GM19328 (cell line): ENCODE data around the gene RNF31.
A peak's percentile ranks its signal among the peaks of the same experiment; 100 is the strongest.

Experiments
- ATAC-seq: cut with Tn5 transposase; IDR thresholded peaks from one replicate; pipeline ENCODE4 v1.9.1; 2021; ENCODE audit warnings: mild to moderate bottlenecking, moderate library complexity; ENCODE audit not compliant: unreplicated experiment

The RNF31 gene

DNA sequence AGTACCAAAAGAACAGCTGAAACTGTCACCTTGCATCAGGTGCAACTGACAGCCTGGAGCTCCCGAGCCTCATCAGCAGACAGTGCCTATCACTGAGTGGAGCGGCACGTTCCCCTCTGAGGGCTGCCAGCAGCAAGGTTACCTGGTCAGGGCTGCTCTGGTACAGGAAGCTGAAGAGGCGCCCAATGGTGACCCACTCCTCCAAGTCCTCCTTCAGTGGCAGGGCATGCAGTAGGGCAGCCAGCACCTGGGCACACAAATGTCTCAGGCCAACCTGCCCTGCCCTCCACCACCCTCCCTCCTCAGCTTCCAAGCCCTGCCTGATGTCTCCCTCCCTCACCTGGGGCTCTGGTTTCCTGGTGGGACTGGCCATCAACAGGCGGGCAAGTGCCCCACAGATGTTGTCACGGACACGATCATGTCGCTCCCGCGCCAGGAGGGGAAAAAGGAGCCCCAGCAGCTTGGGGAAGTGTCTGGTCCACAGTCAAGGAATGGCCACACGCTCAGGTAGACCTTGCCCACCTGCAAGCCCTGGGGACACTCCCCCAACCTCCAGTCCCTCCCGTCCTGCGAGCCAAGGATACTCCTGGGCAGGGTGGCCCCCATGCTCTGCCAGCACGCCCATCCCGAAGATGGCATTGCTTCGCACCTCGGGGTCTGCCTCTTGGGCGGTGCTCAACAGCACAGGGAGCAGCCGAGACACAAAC, 34.2 kb downstream of the RNF31 start:
- ATAC-seq, result no peak

DNA sequence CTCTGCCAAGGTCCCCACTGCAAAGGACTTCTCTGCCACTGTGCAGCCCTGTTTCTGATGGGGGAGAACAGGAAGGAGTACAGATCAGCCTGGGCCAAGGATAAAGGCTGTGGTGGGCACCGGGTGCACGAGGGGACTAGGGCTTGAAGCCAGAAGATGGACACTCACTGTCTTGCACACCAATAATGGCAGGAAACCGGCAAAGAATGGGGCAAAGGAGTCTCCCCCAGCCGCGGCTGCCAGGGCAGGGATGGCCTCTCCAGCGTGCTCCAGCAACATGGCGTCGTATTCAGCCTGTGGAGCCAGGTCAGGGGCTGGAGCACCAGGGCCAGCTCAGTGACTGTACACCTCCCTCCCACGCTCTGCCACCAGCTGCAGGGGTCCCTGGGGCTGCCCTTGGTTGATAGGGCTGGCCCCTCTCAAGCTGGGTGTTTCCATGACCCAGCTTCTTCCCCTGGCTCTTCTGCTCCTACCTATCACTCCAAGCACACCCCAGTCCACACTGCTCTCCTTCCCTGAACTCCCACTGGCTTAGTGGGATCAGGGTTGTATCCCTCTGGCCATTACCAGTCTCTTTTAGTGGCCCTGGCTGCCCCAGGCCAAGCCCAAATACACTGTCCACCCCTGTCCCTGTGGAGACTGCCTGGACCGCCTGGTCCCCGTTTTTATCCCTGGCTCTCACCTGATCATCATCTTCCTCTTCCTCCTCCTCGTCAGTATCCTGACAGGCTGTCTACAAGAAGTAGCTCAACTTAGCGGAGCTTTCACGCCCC, 35.0 kb downstream of the RNF31 start:
- ATAC-seq, result no peak

DNA sequence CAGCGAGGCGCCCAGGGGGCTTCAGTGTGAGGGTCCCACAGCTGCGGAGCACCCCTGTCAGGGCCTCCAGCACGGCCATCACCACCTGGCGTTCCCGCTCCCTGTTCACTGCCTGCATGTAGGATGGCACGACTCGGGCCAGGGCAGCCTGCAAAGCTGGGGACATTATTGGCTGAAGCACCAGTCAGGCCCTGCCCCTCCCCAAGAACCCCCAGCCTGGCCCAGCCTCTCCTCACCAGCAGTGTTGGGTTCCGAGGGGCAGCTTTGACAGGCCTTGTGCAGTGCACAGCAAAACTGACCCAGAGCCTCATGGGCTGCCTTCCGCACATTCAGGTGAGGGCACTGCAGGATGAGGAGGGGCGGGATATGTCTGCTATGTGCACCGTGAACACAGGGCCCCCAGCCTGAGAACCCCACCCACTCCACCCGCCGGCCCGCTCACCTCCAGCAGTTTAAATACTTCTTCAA, 35.8 kb downstream of the RNF31 start:
- no peak for ATAC-seq

DNA sequence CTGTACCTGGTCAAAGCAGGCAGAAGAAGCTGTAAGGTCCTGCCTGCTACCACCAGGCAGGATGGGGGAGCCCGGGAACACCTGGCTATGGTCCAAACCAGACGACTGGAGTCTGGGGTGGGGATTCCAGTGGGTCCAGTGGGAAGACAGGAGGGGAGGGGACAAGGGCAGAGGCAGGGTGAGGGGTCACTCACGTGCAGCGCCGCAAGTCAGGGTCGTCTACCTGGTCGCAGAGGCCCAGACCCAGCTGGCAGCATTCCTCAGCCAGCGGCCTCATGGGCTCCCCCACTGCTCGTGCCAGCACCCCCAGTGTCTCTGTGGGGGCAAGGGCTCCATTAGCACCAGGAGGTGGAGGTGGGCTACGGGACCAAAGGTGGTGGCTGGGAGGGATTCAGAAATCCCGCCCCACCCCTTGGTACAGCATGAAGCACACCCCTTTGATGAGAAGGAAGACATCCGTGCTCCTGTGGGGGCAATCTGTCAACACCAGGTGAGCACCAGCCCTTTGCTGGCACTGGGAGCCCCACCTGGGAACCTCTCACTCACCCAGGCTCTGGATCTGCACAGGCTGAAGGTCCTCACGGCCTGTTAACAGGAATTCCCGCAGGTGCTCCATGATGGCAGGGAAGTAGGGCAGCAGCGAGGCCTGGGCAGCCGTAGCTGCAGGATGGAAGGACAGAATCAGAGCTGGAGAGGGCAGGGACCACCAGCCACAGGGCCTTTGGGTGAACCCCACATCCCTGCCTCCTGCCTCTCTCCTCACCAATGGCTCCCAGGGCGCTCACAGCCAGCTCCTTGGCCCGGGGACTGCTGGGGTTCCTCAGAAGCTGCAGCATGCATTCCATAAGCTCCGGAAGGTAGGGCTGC, 37.0 kb downstream of the RNF31 start:
- no peak for ATAC-seq

DNA sequence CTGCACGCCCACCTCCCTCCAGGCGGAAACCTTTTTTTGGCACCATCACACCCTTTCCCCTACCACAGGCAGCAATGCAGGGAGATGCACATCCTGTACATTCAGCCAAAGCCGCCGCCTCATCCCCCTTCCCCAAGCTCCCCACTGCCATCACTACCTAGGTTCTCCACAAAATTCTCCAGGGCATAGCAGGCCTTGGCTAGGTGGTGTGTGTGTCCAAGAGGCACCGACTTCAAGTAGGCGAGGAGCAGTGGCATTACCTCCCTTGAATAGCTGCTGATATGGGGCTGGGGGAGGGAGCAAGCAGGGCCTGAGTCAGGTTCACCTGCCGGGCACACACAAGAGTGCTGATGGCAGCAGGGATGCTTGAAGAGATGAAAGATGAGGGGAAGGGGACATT, 37.7 kb downstream of the RNF31 start:
- ATAC-seq, result no peak

DNA sequence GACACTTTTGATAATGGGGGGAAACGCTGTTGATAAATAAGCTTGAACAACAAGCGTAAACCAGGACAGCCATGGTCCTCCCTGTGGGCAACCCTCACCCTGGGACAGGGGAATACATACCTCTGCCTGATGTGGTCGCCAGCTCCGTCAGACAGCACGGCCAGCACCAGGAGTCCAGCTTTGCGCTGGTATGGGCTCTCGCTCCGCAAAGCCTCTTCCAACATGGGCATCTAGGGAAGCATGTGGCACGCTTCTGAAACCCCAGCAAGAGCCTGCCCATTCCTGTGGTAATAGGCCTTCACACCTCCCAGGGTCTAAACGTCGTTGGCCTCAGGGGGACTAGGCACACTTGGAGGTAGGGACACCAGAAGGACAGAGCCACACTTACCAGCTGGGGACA, 38.4 kb downstream of the RNF31 start:
- no peak for ATAC-seq

DNA sequence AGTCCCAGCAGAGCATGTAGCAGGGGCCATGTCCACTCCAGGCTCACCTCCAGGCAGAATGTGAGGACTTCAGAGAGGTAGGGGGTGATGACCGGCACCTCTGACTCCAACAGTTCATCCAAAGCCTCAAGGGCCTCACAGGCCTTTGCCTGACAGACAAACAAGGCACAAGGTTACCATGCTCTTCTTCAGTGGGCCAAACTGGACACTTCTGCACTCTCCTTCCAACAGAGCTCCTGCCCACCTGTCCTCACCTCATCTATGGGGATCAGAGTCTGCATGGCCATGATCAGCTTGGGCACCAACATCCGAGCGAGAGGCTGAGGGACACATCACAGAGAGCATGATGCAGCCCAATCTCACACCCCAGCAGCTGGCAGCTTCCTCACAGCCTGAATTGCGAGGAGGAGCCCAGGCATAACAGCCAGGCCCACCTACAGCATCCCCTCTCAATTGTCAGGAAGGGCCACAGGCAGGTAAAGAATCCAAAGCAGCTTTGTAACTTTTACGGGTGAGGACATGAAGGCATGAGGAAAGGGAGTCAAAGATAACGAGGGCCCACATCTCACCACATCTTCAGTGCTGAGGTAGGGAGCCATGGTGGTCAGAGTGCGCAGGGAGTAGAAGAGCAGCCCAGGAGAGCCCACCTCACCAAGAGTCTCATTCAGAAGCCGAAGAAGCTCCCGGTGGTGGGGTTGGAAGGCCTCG, 39.7 kb downstream of the RNF31 start:
- ATAC-seq, result no peak

DNA sequence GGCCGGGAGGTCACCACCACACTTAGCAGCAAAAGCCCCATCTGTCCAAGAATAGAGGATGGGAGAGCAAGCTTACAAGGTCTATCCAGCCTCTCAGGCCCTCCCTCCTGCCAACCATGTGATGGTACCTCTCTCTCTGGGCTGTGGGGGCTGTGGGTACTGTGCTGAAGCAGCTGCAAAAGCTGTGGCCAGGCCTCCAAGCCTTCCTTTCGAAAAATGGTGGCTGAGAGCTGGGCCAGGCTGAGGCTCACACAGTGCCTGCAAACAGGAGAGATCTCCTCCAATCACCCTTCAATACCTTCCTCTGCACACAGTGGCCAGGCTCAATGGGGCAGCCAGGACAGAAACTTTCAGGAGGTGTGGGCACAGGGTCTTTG, 40.2 kb downstream of the RNF31 start:
- ATAC-seq, result no peak

DNA sequence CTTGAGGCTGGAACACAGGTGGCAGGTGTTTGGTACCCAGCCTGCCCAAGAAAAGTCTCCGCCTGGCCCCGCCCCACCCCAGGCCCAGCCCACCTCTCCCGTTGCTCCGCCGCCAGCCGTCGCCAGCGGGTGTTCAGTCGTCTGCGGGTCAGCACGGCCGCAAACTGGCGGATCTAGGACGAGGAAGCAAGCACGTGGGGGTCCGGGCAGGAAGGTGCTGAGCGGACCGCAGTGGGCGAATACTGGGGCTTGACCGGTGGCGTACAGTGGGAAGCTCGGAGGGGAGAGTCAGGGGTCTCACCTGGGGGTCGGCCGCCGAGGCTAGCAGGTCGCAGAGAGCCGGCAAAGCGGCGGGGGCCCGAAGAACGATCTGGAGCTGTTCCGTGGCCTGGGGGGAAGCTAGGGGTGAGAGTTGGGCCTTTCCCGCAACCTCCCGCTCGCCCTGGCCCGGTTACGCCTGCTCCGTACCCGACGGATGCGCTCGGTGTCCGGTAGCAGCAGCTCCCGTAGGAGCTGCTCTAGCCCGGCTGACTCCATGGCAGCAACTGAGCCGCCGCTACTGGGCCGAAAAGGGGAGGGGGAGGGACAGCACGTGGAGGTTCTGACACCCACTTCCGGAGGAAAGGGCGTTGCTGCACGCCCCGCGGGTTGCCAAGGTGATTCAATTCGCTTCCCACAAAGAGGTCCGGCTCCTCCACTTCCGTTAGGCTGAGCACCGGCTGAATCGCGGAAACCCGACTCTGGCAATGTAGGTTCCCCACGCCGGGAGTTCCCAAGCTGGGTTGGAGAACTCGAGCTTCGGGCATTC, 41.2 kb downstream of the RNF31 start, which contains the start of gene IPO4:
Gene IPO4 (minus strand): TSS at position 566 of the 808 bp plus-strand sequence. CDS start 29 bp downstream, at position 537.
- peak; percentile 88 for ATAC-seq

DNA sequence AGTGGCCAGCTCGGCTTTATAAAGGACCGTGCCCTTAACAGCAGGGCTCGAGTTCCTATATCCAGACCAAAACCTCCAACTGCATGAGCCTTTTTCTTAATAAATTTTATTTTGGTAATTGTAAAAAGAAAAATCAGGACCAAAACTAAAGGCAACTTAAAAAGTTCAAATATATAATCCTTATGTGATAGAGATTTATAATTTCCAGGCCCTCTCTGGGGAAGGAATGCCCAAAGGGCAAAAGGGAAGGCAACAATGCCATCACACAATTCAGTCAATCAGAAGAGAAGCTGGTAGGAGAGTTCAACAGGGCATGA, 41.7 kb downstream of the RNF31 start:
- ATAC-seq, result no peak

DNA sequence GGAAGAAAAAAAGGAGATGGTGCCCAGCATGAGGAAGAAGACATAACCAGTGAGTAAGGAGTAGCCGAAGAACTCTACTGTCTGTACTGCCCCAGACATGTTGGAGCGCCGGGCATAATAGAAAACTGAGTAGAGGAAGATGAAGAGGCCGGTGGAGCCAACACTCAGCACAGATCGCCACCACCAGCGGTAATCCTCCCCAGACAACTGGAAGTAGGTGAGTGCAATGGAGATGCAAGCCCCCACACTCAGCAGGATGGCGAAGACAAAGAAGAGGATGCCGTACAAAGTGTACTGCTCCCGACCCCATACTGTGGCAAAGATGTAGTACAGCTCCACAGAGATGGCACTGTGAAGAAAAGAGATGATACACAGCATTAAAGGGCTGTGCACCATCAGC, 42.2 kb downstream of the RNF31 start:
- no peak for ATAC-seq

DNA sequence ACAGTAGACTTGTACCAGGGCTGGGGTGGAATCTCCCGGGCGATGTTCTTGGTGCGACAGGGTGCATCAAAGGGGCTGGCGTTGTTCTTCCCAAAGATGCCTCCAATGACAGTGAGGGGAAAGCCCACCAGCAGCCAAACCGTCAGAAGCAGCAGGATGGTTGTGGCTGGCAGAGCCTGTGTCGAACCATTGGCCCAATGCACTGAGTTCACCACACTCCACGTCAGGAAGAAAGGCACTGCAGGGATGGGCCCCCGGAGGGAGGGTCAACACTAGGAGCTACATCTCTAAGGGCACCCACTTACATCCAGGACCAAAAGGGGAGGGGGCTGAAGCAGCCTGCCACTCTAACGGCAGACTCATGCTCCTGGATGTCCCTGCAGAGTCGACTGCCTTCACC, 43.1 kb downstream of the RNF31 start:
- ATAC-seq, result no peak

DNA sequence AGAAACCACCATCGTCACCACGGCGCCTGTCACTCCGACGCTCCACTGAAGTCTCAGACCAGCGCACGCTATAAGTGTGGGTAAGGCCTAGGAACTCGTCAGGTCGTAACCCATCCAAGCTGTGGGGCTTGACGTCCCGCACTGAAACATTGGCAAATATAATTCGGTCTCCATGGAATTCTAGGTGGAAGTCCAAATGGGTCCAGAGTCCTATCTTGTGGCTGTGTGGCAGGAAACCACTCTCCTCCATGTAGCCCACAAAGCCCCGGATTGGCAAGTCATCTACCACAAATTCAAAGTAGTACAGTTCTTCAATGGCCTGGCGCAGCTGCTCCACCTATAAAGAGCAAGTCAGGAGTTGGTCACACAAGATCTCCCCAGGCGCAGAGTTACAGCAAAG, 45.6 kb downstream of the RNF31 start:
- ATAC-seq, result no peak

DNA sequence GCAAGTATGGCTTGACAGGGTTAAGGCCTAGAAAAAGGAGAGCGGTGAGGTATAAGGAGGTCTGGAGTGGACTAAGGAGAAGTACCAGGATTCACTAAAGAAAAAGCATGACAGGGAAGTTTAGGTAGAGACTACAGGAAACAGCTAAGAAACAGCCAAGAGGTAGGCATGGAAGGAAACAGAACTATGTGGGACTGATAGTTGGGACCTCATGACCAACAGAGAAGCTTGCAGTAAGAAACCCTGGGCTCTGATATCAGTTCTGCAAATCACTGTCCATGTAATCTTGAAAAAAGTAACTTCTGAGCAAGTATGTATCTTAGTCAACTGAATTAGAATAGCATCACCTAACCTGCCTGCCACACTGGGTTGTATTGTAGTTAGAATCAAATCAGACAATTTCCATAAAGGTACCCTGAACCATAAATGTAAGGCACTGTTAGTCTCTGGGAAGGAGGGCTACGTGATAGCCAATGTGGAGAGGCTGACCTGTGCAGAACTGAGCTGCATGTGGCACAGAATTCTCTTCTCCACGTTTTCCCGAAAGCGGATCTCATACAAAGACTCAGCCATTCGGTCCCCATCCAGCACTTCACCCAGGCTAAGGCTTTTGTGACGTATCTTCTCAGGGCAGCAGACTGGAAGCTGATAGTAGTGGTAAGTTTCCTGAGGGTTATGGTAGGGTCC, 47.0 kb downstream of the RNF31 start:
- no peak for ATAC-seq

DNA sequence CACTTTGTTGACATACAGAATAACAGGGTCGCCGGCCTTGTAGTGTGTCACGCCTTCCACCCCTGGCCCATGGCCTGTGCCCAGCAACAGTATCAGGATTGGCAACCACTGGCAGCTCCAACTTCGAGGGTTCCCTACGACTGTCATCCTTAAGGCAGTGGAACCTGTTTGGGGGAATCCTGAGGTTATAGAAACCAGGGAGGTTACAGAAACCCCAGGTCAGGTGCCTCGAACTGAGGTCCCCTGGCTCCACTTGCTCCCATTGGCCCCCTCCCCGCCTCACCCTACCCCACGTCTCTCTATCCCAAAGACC, 47.5 kb downstream of the RNF31 start:
- no peak for ATAC-seq

DNA sequence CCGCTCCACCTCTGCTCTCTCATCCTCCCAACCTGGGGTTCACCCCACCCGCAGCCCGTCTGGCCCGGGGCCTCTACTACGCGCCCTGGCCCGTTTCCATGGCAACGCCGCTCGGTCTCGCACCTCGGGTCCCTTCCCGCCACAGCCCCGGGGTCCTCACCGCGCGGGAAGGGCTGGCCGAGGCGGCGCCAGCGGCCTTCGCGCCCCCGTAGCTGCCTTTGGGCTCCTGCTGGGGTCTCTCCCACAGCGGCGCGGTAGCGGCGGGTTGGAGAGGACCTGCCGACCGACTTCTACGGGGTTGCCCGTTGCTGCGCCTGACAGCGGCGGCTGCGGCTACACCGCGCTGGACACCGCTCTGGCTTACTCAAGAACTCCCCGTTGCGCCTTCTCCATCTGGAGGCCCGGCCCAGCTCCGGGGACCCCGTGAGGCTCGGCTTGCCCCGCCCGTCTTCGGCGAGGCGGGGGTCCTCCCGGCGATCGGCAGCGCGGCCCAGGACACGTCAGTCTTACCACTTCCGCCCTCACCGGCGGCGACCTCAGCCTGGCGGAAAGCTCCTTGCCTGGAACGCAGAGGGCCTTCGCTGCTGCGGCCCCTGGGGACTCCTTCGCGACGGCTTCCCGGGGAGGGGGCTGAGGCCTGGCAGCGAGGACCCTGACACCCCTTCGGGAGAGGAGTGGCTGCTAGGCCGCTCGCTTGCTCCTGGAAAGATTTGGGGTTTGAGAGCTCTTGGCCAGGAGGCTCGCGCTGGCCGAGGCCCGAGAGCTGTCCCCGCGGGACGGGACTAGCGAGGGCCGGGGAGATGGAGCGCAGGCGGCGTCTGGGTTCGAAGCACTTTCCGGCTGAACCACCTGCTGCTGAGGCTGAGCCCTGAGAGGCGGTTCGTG, 48.1 kb downstream of the RNF31 start, which contains the start of gene TM9SF1:
Gene TM9SF1 (minus strand): TSS at position 256 of the 885 bp plus-strand sequence. CDS start 422 bp downstream, outside the sequence.
- ATAC-seq, result peak; percentile 82

DNA sequence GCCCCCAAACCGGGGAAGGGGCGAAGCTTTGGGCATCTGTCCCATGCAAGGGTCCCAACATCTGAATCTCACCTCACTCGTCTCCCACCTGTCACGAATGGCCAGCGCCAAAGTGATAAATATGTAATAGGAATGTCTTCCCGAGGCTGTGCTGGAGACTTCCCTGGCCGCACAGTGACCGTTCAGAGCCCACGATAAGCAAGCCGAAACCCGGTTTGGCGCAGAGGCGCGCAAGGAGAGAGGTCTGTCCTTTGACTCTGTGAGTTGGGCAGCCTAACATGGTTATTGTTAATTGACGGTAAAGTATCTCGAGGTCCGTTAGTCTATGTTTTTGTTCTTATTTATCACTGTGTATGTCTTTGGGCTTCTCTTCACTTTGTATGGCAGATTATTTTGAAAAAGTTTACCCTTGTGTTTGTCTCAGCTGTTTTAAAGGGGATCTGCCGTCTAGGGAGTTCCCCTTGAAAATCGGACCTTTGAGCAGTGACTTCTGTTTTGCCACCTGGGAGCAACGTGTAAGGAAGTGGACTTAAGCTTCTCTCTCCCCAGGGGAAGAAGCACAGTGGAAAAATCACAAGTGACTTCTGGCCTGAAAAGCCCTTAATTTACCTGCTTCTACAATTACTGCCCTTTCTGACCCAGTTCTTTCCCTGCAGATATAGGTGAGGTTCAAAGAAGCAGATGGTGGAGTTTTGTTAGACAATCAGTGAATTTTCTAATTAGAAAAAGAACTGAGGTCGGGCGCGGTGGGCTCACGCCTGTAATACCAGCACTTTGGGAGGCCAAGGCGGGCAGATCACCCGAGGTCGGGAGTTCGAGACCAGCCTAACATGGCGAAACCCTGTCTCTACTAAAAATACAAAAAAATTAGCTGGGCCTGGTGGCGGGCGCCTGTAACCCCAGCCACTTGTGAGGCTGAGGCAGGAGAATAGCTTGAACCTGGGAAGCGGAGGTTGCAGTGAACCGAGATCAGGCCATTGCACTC, 49.1 kb downstream of the RNF31 start:
- ATAC-seq, result peak; percentile 9
